GM15510 (cell line): Measurements from ENCODE around the gene BICDL2.

ENCODE experiments used
- POLR2A ChIP-seq: IDR thresholded peaks from 3 replicates; pipeline ENCODE4 v1.6.1; 2011; ENCODE audit warnings: borderline replicate concordance; ENCODE audit not compliant: insufficient read length; ENCODE audit errors: extremely low read depth

BICDL2 gene

DNA sequence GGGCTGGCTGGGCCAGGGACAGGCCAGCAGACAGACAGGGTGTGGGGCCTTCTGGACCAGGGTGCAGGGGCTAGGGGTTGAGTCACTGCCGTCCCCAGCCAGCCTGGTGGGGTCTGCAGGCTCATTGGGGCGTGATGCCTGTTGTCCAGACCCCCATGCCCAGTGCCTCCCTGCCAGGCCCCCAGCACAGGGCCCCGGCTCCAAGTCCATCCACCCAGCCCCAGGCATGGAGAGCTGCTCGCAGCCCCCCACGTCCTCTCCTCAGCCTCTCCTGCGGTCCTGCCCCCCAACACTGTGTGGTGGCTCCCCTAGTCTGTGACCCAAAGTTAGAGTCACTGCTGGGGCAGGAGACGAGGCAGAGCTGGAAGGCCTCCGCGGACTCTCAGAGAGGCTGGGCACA lies 49.5 kb downstream of the BICDL2 start:
- no peak for TF ChIP-seq POLR2A

DNA sequence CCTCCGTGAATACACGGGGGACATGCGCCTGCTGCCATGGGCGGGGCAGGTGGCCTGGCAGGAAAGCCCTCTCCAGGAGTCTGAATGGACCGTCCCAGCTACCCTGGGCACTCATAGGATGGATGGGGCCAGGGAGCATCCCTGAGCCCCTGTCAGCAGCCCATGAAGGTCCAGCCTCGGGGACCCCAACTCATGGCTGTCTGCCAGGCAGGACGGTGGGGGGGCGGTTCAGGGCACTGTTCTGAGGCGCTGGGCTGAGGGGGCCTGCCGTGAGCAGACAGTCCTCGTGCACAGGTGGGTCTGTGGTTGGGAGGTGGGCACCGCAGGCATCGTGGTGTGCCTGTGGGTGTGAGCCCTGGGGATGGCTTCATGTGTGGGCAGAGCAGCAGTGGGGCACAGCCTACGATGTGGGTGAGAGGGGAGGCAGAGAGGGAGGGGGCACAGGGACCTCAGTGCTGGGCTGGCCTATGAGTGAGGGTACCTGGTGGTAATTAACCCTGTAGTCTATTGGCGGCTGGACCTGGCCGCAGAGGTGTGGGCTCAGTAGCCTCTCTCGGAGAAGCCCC lies 50.0 kb downstream of the BICDL2 start:
- no peak for TF ChIP-seq POLR2A

DNA sequence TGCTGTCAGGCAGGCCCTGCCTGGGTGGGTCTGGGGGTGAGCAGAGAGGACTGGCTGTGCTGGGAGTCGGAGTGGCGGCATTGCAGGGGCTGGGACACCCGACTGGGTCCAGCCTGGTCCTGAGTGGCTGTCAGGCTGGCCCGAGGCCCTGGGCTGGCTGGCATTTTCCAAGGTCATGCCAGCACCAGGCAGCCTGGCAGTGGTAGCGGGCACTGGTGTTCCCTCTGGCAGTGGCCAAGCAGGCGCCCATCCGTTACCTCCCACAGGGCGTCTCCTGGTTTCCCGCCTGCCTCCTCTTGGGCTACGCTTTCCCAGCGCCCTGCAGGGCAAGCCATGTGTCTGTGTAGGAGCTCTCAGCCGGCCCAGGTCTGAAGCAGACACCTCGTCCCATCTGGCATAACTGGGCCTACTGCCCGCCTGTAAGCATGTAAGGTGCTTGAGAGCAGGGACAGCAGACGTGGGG lies 50.8 kb downstream of the BICDL2 start:
- no peak for TF ChIP-seq POLR2A

DNA sequence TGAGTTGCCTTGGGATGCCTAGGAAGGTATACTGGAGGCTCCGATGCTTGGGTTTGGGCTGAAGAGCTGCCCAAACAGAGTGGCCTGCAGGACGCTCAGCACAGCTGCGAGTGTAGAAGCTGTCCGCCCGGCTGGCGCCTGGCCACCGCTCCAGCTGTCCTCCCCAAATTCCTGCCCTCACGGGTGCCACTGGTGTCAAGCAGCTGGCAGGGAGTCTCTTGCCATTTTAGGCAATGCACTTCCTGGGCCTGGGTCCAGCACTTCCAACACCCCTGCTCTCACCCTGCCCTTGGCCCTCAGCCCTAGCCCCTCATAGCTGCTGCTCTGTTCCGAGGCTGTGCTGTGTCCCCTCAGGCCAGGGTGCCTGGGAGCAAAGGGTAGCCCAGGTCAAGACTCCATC lies 51.3 kb downstream of the BICDL2 start:
- no peak for TF ChIP-seq POLR2A

DNA sequence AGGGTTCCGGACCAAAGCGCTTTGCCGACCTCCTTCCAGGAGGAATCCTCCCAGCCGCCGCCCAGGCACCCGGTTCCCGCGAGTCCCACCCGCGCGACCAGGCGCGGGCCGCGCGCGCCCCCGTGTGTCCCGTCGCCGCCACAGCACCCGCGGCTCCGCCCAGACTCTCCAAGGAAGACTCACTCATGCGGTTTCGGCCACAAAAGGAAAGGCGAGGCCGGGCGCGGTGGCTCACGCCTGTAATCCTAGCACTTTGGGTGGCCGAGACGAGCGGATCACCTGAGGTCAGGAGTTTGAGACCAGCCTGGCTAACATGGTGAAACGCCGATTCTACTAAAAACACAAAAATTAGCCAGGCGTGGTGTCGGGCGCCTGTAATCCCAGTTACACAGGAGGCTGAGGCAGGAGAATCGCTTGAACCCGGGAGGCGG lies 53.0 kb downstream of the BICDL2 start:
- no peak for TF ChIP-seq POLR2A

DNA sequence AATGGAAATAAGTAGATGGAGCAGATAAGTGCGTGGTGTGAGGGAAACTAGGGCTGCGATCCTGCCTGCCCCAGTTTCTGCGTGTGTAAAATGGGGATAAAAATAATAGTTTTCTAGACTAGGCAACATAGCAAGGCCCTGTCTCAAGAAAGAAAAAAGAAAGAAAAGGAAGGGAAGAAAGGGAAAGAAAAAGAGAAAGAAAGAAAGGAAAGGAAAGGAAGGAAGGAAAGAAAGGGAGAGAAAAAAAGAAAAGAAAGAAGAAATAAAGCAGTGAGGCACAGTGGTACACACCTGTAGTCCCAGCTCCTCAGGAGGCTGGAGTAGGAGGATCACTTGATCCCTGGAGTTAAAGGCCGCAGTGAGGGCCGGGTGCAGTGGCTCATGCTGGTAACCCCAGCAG lies 54.3 kb downstream of the BICDL2 start:
- TF ChIP-seq POLR2A: no peak

DNA sequence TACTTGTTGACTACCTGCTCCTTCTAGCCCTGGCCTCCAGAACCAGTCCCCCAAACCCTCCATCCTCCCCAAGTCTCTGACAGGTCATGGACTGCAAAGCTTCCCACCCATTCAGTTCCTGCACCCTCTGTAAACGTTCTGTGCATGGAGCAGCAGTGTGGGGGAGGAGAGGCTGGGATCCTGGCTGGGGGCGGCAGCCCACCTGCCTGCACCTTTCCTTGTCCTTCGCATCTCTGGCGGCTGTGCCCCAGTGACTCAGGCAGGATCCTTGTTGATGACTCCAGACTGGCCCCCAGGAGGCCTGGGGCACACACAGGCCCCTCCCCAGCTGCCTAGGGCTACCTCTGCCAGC lies 54.9 kb downstream of the BICDL2 start:
- no peak for TF ChIP-seq POLR2A

DNA sequence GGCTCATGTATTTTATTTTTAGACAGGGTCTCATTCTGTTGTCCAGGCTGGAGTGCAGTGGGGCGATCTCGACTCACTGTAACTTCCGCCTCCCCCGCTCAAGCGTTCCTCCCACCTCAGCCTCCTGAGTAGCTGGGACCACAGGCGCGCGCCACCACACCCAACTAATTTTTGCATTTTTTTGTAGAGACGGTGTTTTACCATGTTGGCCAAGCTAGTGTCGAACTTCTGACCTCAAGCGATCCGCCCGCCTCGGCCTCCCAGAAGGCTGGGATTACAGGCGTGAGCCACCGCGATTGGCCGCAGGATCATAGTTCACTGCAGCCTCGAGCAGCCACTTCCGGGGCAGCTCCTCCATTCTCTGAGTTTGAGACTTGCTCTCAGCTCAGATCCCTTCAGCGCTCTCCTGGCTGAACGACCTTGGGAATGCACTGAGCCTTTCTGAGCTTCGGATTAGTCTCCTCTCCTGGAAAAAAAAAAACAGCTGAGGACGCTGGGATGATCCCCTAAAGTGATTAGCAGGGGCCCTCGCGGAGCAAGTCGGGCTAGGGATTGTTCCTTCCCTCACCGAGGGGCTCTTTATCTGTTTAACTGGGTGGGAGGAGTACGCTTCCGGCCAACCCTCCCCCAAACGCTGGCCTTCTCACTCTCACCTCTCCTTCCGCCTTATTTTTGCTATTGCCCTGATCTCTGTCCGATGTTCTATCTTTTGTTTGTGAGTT lies 55.4 kb downstream of the BICDL2 start:
- no peak for TF ChIP-seq POLR2A

DNA sequence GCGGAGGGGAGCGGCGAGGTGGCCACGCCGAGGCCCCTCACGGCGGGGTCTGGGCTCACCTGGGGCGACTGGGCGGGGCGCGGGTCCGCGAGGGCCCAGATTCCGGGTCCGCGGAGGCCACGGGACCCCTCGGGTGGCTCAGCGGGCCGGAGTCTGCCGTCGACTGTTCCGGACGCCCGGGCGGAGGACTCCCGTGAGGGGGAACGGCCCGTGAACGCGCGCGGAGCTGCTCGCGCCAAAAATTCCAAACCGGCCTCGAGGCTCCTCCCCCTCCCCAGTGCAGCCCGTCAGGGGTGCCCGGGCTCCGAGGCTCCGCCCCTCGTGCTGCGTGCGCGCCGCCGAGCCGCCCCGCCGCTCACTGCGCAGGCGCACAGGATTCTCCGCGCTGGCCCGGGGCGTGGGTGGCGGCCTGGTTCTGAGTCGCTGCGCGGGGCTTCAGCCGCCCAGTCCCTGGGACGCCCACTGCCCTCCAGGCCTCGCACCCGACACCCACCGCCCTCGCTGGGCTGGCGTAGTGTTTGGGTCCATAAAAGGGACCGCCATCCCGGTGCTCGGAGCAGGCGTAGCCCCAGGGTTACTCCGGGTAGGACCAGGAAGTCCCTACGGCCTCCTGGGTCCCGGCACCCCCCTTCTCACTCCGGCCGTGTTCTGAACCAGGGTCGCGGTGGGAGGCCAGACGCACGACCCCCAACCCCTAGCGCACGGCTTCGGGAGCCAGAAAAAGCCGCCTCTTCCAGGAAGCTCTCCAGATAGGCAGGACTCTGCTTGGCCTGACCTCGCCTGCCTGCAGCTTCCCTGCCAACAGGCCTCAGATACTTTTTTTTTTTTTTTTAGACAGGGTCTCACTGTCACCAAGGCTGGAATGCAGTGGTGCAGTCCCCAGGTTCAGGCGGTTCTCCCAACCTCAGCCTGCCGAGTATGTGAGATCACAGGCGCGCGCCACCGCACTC lies 56.2 kb downstream of the BICDL2 start, which contains the start of gene PKMYT1:
TSS of gene PKMYT1 (minus strand) at position 220 of the 950 bp plus-strand sequence. CDS start 789 bp downstream, outside the sequence.
- peak; percentile 98 for TF ChIP-seq POLR2A

DNA sequence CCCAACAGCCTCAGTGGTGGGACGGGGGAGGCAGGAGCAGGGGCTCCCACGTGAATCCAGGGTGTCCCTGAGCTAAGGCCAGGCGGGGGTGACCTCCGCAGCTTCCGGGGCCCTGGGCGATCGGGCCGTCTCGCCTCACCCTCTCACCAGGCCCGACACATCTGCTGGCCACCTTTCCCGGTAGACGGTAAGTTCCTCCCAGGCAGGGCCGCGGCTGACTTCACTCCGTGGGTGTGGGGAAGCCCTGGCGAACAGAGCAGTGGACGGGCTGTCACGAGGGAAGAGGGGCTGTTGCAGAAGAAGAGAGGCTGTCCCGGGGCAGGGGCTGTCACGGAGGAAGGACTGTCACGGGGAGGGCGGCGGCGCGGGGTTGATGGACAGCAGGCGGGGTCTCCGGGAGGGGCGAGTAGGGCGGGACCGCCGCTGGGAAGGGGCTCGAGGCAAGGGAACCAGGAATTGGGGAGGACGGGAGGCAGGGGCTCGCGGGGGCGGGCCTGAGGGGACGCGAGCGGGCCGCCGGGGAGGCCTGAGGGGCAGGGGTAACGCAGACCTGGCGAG lies 57.0 kb downstream of the BICDL2 start:
- no peak for TF ChIP-seq POLR2A
